SKM-1 (cell line): ENCODE data around the gene AGO4.
"Not testable (repeated sequence)": the region's sequence is repeated elsewhere in the genome, so short reads cannot be mapped to it uniquely, and the experiment has no call there.

Experiments
- DNase-seq: peaks from one replicate; lab custom pipeline; 2025; ENCODE audit not compliant: unreplicated experiment; lab: John Stamatoyannopoulos, UW

The AGO4 gene

DNA sequence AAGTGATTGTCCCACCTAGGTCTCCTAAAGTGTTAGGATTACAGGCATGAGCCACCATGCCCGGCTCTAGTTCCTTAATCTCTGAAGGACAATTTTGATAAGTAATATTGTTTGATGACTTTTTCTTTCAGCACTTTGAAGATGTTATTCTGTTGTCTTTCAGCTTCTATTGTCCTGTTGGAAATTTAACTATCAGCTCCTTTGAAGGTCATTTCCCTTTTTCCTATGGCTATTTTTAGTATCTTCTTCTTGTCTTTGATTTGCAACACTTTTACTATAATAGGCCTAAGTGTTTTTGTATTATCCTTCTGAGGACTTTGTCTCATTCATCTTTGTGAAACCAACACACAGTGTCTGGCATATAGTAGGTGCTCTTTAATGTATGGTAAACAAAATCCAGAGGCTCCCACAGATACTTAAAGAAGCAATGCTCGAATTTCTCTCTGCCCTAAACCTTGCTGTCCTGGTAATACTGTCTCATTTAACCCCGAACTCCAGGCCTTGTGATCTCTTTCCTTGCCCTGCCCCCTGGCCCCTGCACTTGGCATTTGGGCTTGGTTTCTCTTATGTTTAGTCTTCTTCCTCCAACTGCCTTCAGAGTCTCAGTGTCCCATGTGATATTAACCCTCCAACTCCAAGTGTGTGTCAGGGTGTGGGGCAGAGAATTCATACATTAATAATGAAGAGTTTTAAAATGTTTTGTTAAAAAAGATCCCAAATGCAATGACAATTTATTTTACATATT is 56.2 kb downstream of the AGO4 start:
- no peak for DNase-seq

DNA sequence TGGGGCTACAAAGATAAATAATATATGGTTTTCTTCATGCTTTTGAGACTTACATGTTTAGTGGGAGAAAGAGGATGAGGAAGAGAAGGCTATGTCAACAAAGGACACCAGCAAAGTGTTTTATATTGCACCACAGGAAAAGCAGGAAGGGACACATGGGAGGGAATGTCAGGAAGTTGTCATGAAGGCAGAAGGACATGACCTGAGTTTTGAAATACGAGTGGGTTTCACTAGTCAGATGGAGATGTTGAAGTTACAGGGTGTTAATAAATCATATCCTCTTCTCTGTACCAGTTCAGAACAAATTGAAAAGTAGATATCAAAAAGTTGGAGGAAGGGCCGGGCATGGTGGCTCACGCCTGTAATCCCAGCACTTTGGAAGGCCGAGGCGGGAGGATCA is 57.0 kb downstream of the AGO4 start:
- DNase-seq, result peak; percentile 34

DNA sequence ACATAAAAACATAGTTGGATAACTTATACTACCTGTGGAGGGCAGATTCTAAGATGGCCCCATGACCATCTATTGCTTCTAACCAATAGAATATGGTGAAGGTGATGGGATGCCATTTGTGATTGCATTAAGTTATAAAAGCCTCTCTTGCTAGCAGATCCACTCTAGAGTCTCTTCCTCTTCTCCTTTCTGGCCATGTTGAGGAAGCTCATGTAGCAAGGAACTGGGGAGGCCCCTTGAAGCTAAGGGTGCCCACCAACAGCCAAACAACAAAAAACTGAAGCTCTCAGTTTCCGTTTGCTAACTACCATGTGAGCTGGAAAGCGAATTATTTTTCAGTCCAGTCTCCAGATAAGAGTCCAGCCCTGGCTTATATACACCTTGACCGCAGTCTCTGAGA is 59.2 kb downstream of the AGO4 start:
- DNase-seq, result peak; percentile 64

DNA sequence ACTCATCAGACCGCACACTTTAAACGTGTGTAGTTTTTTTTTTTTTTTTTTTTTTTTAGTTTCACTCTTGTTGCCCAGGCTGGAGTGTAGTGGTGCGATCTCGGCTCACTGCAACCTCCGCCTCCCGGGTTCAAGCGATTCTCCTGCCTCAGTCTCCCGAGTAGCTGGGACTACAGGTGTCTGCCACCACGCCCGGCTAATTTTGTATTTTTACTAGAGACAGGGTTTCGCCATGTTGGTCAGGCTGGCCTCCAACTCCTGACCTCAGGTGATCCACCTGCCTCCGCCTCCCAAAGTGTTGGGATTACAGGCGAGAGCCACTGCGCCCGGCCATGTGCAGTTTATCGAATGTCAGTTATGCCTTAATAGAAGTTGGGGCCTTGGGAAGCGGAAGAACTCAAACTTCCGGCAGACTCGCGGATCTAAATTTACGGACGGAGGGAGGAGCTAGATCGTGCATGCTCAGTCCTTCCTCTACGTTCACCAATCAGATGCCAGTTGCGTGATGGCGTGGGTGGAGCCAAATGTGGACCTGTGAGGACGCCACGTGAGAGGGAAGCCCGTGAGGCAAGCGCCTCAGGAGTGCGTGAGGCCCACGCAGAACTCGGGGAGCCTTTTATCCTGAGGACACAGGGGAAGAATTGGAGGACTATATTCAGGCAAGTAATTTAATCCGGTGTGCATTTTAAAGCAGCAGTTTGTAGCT is 61.6 kb downstream of the AGO4 start:
- DNase-seq, result not testable (repeated sequence)

DNA sequence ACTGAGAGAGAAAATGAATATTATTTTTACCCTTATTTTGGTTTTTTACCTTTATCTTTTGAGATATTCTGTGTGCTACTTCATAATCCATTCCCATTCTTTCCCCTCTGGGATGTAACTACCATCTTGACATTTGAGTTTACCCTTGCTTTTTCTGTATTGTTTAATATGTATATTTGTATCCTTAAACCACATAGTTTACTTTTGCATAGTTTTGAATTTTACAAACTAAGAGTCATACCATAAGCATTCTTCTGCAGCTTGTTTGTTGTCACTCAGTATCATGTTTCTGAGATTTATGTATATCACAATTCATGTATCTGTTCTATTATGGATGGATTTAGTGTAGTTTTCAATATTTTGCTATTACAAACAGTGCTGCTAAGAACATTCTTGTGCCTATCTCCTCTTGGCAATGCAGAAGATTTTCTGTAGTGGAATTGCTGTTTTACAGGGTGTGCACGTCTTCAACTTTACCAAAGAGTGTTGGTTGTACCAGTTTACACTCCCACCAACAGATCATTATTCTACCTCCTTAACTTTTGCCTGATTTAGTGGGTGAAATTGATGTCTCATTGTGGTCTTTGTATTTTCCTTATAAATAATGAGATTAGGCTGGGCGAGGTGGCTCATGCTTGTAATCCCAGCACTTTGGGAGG is 63.0 kb downstream of the AGO4 start:
- no peak for DNase-seq

DNA sequence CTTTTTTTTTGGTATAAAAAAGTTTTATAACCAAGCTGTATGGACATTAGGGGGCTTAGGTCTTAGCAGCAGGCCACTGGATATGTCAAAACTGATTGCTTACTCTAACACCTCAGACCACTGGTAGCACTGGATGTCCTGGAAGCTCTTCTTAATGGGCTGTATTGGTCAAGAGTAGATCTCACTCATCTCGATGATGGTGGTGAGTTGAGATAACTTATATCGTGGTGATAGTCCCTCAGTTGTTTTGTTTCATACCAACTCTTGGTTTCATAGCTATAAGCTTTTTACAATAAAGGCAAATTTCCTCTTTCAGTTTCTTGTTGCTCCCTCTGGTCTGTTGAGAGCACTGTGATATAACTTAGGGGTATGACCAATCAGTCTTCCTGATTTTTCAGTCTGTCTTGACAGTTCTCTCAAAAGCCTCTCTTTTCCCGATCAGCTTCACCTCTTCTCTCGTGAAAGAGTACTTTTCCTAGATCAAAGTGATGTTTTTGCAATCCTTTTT is 65.5 kb downstream of the AGO4 start:
- no peak for DNase-seq

DNA sequence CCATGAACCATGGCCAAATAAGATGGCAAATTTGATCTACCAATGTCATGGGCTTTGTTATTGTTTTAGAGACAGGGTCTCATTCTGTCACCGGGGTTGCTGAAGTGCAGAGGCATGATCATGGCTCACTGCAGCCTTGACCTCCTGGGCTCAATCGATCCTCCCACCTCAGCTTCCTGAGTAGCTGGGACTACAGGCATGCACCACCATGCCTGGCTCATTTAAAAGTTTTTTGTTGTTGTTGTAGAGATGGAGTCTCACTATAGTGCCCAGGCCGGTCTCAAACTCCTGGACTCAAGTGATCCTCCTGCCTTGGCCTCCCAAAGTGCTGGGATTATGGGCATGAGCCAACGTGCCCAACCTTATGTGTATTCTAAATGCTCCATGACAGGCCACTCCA is 66.3 kb downstream of the AGO4 start:
- not testable (repeated sequence) for DNase-seq

DNA sequence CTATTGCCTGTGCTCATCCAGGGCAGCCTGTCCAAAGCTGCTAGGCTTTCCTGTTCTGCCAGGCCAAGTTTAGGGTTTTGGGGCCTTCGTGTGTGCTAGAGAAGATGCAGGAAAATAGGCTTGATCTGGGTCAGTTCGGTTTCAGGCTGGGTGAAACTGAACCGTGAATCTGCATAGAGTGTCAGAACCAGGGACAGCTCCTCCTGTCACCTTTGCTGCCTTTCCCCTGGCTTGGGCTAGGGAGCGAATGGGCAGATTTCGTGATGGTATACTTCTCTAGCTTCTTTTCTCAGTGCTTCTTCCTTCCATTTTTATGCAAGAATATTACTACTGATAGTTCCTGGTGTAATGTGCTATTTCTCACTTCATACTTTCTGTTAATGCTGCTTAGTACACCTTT is 69.2 kb downstream of the AGO4 start:
- DNase-seq, result no peak

DNA sequence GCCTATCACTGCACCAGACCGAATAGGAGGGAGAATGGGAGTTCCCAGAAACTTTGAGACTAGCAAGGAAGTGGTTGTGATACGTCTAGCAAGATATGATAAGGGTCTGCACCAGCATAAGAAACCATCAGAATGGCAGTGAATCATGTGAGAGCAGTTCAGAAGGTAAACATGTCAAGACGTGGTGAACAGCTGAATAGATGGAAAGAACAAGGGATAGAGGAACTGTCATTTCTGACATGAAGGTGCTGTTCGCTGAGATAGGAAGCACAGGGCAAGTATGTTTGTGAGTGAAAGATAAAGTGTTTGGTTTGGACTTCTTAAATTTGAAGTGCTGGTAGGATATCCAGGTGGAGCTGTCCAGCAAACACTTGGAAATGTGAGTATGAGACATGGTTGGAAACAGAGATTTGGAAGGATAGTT is 74.0 kb downstream of the AGO4 start:
- no peak for DNase-seq

DNA sequence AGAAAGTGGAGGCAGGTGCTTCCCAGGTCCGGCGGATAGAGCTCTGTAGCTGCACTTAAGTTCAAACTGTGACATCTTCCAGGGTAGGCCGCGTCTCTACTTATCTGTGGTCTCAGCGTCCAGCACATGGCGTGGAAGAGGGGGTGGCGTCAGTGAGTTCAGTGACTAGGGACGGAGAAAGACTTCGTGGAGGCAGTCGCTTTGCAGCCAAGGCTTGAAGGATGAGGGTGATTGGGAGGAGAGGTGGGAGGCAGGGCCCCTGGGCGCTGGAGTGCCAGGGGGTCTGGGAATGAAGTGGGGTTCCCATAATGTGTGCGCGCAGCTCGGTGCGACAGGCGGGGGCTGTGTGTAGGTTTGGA is 74.7 kb downstream of the AGO4 start:
- no peak for DNase-seq

DNA sequence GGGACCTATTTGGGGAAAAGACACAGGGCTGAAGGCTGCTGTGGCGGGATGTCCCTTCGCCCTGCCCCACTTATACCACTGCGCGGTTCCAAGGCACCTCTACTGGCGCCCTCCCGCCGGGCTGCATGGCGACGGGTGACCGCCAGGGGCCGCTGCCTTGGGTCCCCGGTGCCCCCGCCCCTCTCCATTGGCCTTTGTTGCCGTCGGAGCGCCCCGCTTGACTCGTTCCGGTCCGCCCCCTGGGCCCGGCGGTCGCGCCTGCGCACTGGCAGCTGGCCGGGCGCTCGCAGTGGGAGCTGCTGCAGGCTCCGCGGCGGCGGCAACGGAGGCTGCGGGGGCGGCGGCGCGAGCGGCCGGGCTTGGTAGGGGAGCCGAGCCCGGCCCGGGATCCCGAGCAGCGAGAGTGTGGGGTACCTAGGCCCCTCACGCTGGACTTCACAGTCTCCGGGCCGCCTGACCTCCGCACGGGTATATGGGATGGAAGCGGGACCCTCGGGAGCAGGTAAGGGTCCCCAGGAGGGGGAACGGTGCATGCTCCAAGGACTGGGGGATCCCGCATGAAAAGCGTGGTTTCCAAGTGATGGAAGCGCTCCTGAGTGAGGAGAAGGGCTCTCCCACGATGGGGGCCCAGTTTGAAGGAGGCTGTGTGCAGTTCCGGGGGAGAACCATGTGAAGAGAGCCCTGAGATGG is 75.3 kb downstream of the AGO4 start, which contains the start of gene AGO1:
TSS of gene AGO1 (plus strand) at position 265 of the 690 bp plus-strand sequence. CDS start at position 478, 213 bp downstream.
- DNase-seq, result peak; percentile 86

DNA sequence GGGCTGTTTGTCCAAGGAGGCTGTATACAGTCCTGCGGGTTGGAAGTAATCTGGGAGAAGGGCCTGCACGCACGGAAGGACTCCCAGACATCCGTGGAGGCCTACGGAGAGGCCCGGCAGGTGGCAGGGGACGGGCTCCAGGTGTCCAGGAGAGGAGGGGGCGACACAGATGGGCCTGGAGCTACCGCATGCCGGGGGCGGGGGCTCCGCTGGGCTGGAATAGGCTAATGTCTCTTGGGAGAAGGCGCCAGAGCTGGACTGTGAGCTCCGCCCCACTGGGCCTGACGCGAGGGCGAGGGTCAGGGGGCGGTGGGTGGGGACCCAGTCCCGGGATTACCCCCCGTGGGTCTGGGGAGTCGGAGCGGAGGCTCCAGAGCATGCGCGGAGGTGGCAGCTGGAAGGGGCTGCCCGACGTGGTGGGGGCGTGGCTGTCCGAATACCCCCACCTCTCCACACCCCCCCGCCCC is 75.9 kb downstream of the AGO4 start:
- no peak for DNase-seq

DNA sequence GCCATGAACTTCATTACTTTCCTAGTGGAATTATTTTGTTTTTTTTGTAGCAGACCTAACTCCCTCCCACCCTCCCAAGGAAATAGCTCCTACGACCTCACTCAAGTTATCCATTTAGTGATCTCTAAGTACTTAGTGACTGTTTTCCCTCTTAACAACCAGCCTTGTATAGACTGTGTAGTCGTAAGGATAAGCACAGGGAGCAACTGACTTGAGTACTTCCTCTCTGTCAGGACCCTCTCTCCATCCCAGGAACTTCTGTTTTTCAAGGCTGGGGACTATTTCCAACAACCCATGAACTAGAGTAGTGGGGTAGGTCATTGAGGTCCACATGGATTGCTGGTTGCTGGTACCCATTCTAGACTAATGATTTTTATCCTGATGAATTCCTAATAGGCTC is 77.1 kb downstream of the AGO4 start:
- DNase-seq, result no peak

DNA sequence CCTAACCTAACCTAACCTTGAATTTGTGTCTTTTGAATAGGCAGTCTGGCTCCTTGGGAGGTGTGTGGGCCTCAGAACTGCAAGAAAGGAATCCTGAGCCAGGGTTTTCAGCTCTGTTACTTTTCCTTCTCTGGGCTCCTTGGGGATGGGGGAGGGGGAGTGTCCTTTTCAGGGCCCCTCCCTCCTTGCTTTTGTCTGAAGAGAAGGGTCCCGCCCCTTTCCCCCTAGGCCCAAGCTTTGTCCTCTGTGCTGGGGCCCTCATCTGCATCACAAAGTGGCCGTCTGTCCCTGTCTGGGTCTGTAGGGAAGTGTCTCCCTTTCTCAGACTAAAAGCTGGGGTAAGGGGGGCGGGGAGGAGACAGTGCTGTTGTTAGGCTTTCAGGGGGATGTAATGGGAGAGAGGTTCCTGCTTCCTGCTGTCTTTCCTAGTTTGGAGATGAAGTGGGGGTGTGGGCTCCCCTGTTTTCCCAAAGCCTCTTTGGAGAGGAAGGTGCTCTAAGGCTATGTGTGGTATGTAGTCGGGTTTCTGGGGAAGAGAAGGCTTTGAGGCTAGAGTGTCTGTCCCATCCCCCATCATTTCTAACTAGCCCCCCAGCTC is 78.2 kb downstream of the AGO4 start:
- DNase-seq, result no peak

DNA sequence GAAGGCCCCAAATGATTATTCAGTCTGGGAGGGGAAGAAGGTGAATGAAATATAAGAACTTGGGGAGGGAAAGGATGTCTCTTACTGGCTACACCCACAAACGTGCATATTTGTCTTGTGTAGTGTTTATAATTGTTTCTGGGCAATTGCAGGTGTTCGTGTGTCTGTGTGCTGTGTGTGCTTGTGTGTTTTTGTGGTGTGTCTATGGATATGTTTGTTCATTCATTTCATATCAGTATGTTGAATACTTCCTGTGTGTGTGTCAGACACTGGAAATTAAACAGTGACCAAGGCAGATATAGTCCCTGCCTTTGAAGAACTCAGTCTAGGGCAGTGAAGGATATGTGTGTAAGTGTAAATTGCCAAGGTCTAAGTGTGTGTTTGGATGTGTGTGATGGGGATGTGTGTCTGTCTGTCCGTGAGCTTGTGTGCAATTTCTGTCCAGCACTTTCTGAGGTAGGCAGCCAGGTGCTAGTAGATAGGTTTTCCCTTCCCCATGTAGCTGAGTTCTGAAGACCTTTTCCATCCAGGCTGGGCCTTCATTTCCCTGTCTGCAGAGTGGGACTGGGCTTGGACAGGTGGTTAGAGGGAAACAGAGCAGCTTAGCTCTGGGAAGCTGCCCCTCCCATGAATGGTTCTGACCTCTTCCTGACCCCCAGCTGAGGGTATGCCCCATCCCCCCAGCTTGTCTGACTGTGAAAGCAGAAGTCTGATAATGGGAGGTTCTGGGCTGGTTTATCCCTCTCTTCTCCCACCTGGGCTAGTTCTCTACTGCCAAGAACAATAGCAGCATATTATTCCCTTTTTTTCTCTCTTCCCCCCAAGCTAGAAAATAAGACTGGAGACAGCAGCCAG is 79.0 kb downstream of the AGO4 start:
- peak; percentile 63 for DNase-seq

DNA sequence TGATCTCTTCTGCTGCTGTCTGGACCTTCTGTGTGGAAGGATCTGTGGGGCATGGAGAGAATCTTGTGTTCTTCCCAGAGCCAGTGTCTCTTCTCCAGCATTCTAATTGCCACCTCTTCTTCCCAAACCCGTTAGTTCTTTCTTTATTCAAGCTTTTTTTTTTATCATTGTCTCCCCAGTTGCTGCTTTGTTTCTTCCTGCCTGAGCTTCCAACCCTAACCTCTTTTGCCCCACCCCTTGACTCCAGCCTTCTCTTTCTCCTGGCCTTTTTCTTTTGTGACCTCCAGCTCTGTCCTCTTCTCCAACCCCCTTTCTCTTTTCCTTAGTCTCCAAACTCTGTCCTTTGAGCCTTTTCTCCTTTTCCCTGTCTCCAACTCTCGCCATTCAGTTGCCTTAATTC is 79.7 kb downstream of the AGO4 start:
- DNase-seq, result no peak

DNA sequence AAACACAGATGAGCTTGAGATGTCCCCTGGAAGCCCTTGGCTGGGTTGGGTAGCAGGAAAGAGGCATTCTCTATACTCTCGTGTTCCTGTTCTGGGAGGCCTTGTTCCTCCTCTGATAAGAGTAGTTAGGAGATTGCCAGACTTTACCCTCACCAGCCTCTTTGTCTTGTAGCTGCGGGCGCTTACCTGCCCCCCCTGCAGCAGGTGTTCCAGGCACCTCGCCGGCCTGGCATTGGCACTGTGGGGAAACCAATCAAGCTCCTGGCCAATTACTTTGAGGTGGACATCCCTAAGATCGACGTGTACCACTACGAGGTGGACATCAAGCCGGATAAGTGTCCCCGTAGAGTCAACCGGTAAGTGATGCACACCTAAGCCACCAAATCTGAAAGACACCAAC is 80.4 kb downstream of the AGO4 start:
- DNase-seq, result no peak

DNA sequence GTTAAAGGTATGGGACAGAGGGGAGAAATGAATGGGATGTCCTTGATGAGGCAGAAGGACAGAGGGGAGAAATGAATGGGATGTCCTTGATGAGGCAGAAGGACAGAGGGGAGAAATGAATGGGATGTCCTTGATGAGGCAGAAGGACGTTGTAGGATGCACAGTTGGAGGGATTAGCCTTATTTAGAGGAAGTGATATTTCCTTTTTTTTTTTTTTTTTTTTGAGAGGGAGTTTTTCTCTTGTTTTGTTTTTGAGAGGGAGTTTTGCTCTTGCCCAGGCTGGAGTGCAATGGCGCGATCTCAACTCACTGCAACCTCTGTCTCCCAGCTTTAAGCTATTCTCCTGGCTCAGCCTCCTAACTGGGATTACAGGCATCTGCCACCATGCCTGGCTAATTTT is 81.2 kb downstream of the AGO4 start:
- DNase-seq, result not testable (repeated sequence)

DNA sequence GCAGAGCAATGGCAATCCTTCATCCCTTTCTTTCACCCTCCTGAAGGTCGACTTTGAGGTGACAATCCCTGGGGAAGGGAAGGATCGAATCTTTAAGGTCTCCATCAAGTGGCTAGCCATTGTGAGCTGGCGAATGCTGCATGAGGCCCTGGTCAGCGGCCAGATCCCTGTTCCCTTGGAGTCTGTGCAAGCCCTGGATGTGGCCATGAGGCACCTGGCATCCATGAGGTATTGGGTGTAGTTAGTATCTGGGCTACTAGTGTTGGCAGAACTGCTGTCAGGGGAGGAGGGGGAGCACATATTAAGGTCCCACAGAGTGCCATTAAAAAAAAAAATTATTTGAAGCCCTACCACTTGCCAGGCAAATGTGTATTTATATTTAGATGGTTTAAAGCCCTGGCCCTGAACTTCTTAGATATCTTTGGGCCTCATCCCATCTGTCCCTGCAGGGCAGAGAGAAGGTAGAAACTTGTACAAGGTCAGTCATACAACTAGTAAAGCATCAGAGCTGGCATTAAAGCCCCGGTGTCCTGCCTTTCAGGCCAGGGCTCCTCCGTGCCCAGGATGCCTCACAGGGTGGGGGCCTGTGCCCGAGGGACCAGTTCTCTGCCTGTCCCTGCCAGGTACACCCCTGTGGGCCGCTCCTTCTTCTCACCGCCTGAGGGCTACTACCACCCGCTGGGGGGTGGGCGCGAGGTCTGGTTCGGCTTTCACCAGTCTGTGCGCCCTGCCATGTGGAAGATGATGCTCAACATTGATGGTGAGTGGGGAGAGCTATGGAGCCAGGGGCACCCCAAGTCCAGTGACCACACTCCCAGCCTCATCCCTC is 85.4 kb downstream of the AGO4 start:
- DNase-seq, result no peak
